HG03439 (cell line): ENCODE results near the gene DUSP7.
"Not testable (repeated sequence)": the region's sequence is repeated elsewhere in the genome, so short reads cannot be mapped to it uniquely, and the experiment has no call there.

Experiments
- ATAC-seq: cut with Tn5 transposase; IDR thresholded peaks from one replicate; pipeline ENCODE4 v1.9.1; 2021; ENCODE audit warnings: mild to moderate bottlenecking, moderate library complexity; ENCODE audit not compliant: unreplicated experiment

DUSP7 gene

GRCh38 chr3:52049503-52049902 lies 6.9 kb downstream of the DUSP7 start:
- no peak for ATAC-seq

GRCh38 chr3:52047295-52047960 lies 8.9 kb downstream of the DUSP7 start:
- no peak for ATAC-seq

GRCh38 chr3:52046902-52047239 lies 9.5 kb downstream of the DUSP7 start:
- no peak for ATAC-seq

- no peak for ATAC-seq
Observed at GRCh38 chr3:52046186-52046901, 10.0 kb downstream of the DUSP7 start.

GRCh38 chr3:52044869-52045619 lies 11.3 kb downstream of the DUSP7 start:
- ATAC-seq, result no peak

GRCh38 chr3:52043750-52044149 lies 12.6 kb downstream of the DUSP7 start:
- no peak for ATAC-seq

GRCh38 chr3:52043039-52043438 lies 13.3 kb downstream of the DUSP7 start:
- ATAC-seq, result not testable (repeated sequence)

- no peak for ATAC-seq
Observed at GRCh38 chr3:52041118-52041731, 15.1 kb downstream of the DUSP7 start.

- no peak for ATAC-seq
Observed at GRCh38 chr3:52040600-52040999, 15.8 kb downstream of the DUSP7 start.

- ATAC-seq, result no peak
Observed at GRCh38 chr3:52039846-52040245, 16.5 kb downstream of the DUSP7 start.

- ATAC-seq, result no peak
Observed at GRCh38 chr3:52039426-52039825, 16.9 kb downstream of the DUSP7 start.

GRCh38 chr3:52038227-52038626 lies 18.1 kb downstream of the DUSP7 start:
- ATAC-seq, result no peak

GRCh38 chr3:52037291-52037690 lies 19.1 kb downstream of the DUSP7 start:
- ATAC-seq, result no peak

GRCh38 chr3:52036829-52037228 lies 19.5 kb downstream of the DUSP7 start:
- no peak for ATAC-seq

- ATAC-seq, result no peak
Observed at GRCh38 chr3:52036222-52036694, 20.1 kb downstream of the DUSP7 start.

GRCh38 chr3:52034651-52035050 lies 21.7 kb downstream of the DUSP7 start:
- ATAC-seq, result no peak

GRCh38 chr3:52034212-52034611 lies 22.2 kb downstream of the DUSP7 start:
- no peak for ATAC-seq

- not testable (repeated sequence) for ATAC-seq
Observed at GRCh38 chr3:52033748-52034147, 22.6 kb downstream of the DUSP7 start.

- no peak for ATAC-seq
Observed at GRCh38 chr3:52032702-52033408, 23.5 kb downstream of the DUSP7 start.

GRCh38 chr3:52031896-52032295 lies 24.5 kb downstream of the DUSP7 start:
- ATAC-seq, result no peak
